ENCODE results near the gene F8. TPM values are rescaled to one million over a fixed set of nuclear protein-coding genes. Genes with fewer than 3 reads are reported as not detected.
A peak's percentile ranks its signal among the peaks of the same experiment; 100 is the strongest.

The F8 gene
- total and polyA plus RNA-seq, 2 of the 4 experiments (the other 2 are of a cell fraction): 1.4 to 1.5 TPM

GRCh38 chrX:155070038-155070437 is 47.5 kb upstream of the F8 start:
- peak overlapping the region; percentile 8; the same call in 1 of the 2 replicates for H2AK5ac ChIP-seq (ENCODE audit: low read depth, low read length)
- H3K9ac ChIP-seq (ENCODE audit: low read depth, low read length): peak overlapping the region; percentile 88
- H2AFZ ChIP-seq (replicated peaks; ENCODE audit: low read length, poor library complexity): peak overlapping the region; percentile 83
- H3K4me1 ChIP-seq (ENCODE audit: control insufficient read depth, insufficient read depth, low read length): peaks cover 6% of the 10 kb centered on the region
- H4K8ac ChIP-seq (ENCODE audit: low read depth in 2 of 2, low read length in 2 of 2): peak overlapping the region; percentile 42; a peak in 1 of 4 replicates
- peak overlapping the region; percentile 93 for H3K23ac ChIP-seq (ENCODE audit: low read depth, low read length)
- ATAC-seq (ENCODE audit: low read depth) (no peak), DNase-seq (no peak)
- TF ChIP-seq BHLHE40 (IDR thresholded peaks at IDR 0.05; ENCODE audit: low read depth, low read length) (no peak), USF2 (IDR thresholded peaks at IDR 0.05; ENCODE audit: low read depth, low read length) (no peak), MXI1 (IDR thresholded peaks at IDR 0.05; ENCODE audit: borderline replicate concordance, low read depth, low read length) (no peak), POLR2A (IDR thresholded peaks at IDR 0.05; ENCODE audit: low read depth, low read length) (no peak), NFE2L2 (IDR thresholded peaks at IDR 0.05; ENCODE audit: low read depth, low read length) (no peak), FOS (IDR thresholded peaks at IDR 0.05; ENCODE audit: low read depth, low read length) (no peak), RAD21 (IDR thresholded peaks at IDR 0.05; ENCODE audit: low read length) (no peak)
- H4K5ac ChIP-seq (ENCODE audit: low read depth, low read length): no peak overlapping the region
- peaks cover 8 to 29% of the 10 kb centered on the region in 2 experiments; a peak in 3 of 4 replicates for H3K79me1 ChIP-seq (ENCODE audit: low read depth in 1 of 2, low read length in 2 of 2)
- intact Hi-C loops (cut with micrococcal nuclease): loop anchor here (2.0 to 5.0 kb wide), 2 partner anchors 43 to 88 kb away; partner anchors contain the start of gene FUNDC2
- in situ Hi-C loops (cut with MboI; ENCODE audit: low sequenced_read_pairs): no loop called here
- H3K27me3 ChIP-seq (ENCODE audit: control insufficient read depth, insufficient read depth, low read length): no peaks in the 10 kb centered on the region
- H3K36me3 ChIP-seq (ENCODE audit: control insufficient read depth, insufficient read depth, low read length): no peaks in the 10 kb centered on the region
- POLR2A ChIA-PET (ENCODE audit: unreplicated experiment): no interaction called here
- H2BK5ac ChIP-seq (ENCODE audit: low read depth, low read length, poor library complexity, severe bottlenecking): no peak overlapping the region
- H3K9me3 ChIP-seq (ENCODE audit: control insufficient read depth, insufficient read depth, low read length): no peaks in the 10 kb centered on the region
- H3K9me1 ChIP-seq (ENCODE audit: insufficient read depth, low read length): no peaks in the 10 kb centered on the region
- H3K4me2 ChIP-seq (ENCODE audit: low read depth, low read length): peak overlapping the region; percentile 94
- H3K14ac ChIP-seq (replicated peaks; ENCODE audit: low read depth, low read length): peak overlapping the region; percentile 82; the same call in 1 of the 2 replicates
- H4K20me1 ChIP-seq (ENCODE audit: insufficient read depth, low read length): no peaks in the 10 kb centered on the region
- no peak overlapping the region for H2BK15ac ChIP-seq (ENCODE audit: low read depth, low read length)
- H2BK20ac ChIP-seq (ENCODE audit: low read depth, low read length): no peak overlapping the region
- peak overlapping the region; percentile 26; the same call in 1 of the 2 replicates for H3K27ac ChIP-seq (ENCODE audit: insufficient read depth, low read length)
- H3K4ac ChIP-seq (ENCODE audit: low read depth, low read length): peak overlapping the region; percentile 40; the same call in 1 of the 2 replicates
- H3K4me3 ChIP-seq (ENCODE audit: insufficient read depth, low read depth, low read length): peak overlapping the region; percentile 59
- WGBS, 2 experiments (ENCODE audit: extremely low coverage in 2 of 2, insufficient read length in 1 of 2): no CpG with 5 or more reads among the region's 12 CpGs
- no peak overlapping the region for H4K91ac ChIP-seq (ENCODE audit: insufficient read depth, low read depth, low read length)
- no peak overlapping the region for H2AK9ac ChIP-seq (replicated peaks; ENCODE audit: low read depth, low read length, poor library complexity)
- dilution Hi-C loops (cut with HindIII; ENCODE audit: low sequenced_read_pairs, unreplicated experiment): no loop called here
- H3K18ac ChIP-seq (ENCODE audit: low read depth, low read length): no peak overlapping the region
- TSS peak; percentile 50 for BruUV-seq (replicated peaks)
- no peak overlapping the region for H3K56ac ChIP-seq (ENCODE audit: extremely low read depth, insufficient read depth, low read length)
- CTCF ChIA-PET: no interaction called here
- 0 out of 2 replicates have a peak overlapping the region, but pooled peaks have one; percentile 16 for H2BK120ac ChIP-seq (ENCODE audit: low read depth, low read length)
